GM13977 (cell line): ENCODE measurements around the gene NAGLU.
"Not testable (repeated sequence)": the region's sequence is repeated elsewhere in the genome, so short reads cannot be mapped to it uniquely, and the experiment has no call there.

Experiments used
- DNase-seq: peaks from one replicate; pipeline ENCODE4 v3.0.0; 2012; ENCODE audit warnings: low spot score
- in situ Hi-C: fragments of 300-500 bp; cut with MboI; formaldehyde crosslinking; loops from one replicate; pipeline ENCODE4 v1.12.0; 2022; ENCODE audit warnings: low sequenced_read_pairs, low pct_unique_long_range_greater_than_20kb, mixed read lengths, inconsistent platforms; ENCODE audit not compliant: unreplicated experiment
- TF ChIP-seq, protein P1 (sequence below): IDR thresholded peaks from 2 replicates; pipeline ENCODE4 v1.5.1; 2012; ENCODE audit warnings: mild to moderate bottlenecking, control low read depth; ENCODE audit not compliant: insufficient read depth; ENCODE audit errors: extremely low read depth, missing control alignments

Gene NAGLU

GRCh38 chr17:42555122-42555622 is 19.1 kb downstream of the NAGLU start:
- no peak for DNase-seq
- in situ Hi-C loops, result loop anchor here (25.0 kb wide), 1 partner anchor 382 kb away; no protein-coding TSS in a partner anchor
- TF ChIP-seq, protein P1, sequence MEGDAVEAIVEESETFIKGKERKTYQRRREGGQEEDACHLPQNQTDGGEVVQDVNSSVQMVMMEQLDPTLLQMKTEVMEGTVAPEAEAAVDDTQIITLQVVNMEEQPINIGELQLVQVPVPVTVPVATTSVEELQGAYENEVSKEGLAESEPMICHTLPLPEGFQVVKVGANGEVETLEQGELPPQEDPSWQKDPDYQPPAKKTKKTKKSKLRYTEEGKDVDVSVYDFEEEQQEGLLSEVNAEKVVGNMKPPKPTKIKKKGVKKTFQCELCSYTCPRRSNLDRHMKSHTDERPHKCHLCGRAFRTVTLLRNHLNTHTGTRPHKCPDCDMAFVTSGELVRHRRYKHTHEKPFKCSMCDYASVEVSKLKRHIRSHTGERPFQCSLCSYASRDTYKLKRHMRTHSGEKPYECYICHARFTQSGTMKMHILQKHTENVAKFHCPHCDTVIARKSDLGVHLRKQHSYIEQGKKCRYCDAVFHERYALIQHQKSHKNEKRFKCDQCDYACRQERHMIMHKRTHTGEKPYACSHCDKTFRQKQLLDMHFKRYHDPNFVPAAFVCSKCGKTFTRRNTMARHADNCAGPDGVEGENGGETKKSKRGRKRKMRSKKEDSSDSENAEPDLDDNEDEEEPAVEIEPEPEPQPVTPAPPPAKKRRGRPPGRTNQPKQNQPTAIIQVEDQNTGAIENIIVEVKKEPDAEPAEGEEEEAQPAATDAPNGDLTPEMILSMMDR, result no peak

- TF ChIP-seq, protein P1, result peak; percentile 13
- not testable (repeated sequence) for DNase-seq
- in situ Hi-C loops, result loop anchor here (25.0 kb wide), 1 partner anchor 381 kb away; no protein-coding TSS in a partner anchor
Observed at GRCh38 chr17:42555961-42556617, 20.0 kb downstream of the NAGLU start.

DNA sequence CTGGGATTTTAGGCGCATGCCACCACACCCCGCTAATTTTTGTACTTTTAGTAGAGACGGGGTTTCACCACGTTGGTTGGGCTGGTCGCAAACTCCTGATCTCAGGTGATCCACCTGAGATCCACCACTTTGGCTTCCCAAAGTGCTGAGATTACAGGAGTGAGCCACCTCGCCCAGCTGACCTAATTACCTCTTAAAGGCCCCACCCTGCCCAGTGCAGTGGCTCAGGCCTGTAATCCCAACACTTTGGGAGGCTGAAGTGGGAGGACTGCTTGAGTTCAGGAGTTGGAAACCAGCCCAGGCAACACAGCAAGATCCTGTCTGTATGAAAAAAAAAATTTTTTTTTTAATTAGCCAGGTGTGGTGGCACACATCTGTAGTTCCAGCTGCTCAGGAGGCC is 23.0 kb downstream of the NAGLU start:
- in situ Hi-C loops, result loop anchor here (25.0 kb wide), 1 partner anchor 378 kb away; no protein-coding TSS in a partner anchor
- no peak for DNase-seq
- TF ChIP-seq, protein P1, result no peak

DNA sequence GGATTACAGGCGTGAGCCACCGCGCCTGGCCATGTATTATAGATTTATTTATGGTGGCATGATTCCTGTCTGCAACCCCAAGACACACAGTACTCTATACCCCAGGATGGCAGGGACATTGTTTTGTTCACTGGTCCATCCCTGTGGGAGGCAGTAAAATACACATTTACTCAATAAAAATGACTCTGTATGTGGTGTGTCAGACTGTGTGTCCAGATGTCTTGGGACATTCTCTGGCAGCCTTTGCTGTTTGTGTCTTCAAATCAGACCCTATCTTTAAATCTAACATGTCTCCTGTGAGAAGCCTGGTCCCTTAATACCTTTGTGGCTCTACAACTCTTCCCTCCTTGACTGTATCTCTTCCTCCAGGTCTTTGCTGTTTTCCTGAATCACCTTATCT is 24.2 kb downstream of the NAGLU start:
- TF ChIP-seq, protein P1, result no peak
- no peak for DNase-seq
- in situ Hi-C loops, result loop anchor here (25.0 kb wide), 1 partner anchor 377 kb away; no protein-coding TSS in a partner anchor

DNA sequence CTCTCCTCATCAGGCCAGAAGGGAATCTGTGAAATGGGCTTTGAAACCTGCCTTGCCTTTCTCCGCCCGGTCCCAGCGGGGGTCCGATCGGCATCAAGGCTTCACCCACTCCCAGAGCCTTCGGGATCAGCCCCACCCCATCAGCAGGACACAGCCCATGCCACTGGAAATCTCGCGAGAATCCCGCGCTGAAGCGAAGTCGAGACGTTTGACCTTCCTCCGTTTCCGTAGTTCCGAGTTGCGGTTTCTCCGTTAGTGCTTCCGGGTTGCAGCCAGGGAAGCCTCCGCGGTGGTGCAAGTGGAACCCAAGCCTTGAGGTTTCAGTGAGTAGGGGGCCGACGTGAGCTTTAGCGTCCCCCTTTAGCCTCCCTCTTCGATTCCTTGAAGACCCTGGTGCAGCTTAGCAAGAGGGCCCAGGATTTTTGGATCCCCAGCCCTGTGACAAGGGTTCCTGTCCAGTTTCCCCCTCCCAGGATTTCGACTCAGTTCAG is 25.9 kb downstream of the NAGLU start, which contains the start of gene COASY:
Gene COASY (plus strand): TSS at position 252 of the 491 bp plus-strand sequence. CDS start 475 bp downstream, outside the sequence.
- TF ChIP-seq, protein P1, result no peak
- peak; percentile 94 for DNase-seq
- in situ Hi-C loops, result loop anchor here (25.0 kb wide), 1 partner anchor 375 kb away; no protein-coding TSS in a partner anchor

- TF ChIP-seq, protein P1, result no peak
- peak; percentile 56 for DNase-seq
- in situ Hi-C loops, result loop anchor here (25.0 kb wide), 1 partner anchor 375 kb away; no protein-coding TSS in a partner anchor
Observed at GRCh38 chr17:42562388-42563142, 26.5 kb downstream of the NAGLU start.
